Caco-2 (cell line): ENCODE results near the gene TAF12. TPM values are rescaled to one million over a fixed set of nuclear protein-coding genes. Genes with fewer than 3 reads are reported as not detected.
"Not testable (repeated sequence)": the region's sequence is repeated elsewhere in the genome, so short reads cannot be mapped to it uniquely, and the experiment has no call there.

ENCODE experiments used
- BruUV-seq: library from RNA; stranded (reverse); fragments of 400-500 nt; replicated peaks from 2 replicates; lab custom pipeline; 2021; lab: Mats Ljungman, UMichigan
- CTCF ChIA-PET: fragments of 300-600 bp; sonication (Branson Sonifier 250); formaldehyde crosslinking; loops from one replicate; lab custom pipeline; 2022; ENCODE audit warnings: antibody characterized with exemption; lab: Charles Lee
- POLR2A ChIA-PET: fragments of 300-600 bp; sonication (Branson Sonifier 250); formaldehyde crosslinking; loops from one replicate; lab custom pipeline; 2022; ENCODE audit warnings: antibody characterized with exemption; lab: Charles Lee
- DNase-seq, 2 experiments: peaks; one replicate each; pipeline versions ENCODE4 v3.0.0 to v3.0.0-alpha.2; 2020 to 2022
- H3K27me3 ChIP-seq: replicated peaks from 2 replicates; pipeline ENCODE4 v1.6.0; 2011; ENCODE audit warnings: low read length; ENCODE audit not compliant: control insufficient read depth, insufficient read depth
- H3K36me3 ChIP-seq: 2 replicates; pipeline ENCODE4 v1.5.1; 2011; ENCODE audit warnings: low read length; ENCODE audit not compliant: control insufficient read depth, insufficient read depth
- H3K4me1 ChIP-seq: fragments of 250-450 bp; sonication (Bioruptor Pico); 2 replicates; pipeline ENCODE4 v1.5.1; 2020; ENCODE audit warnings: mild to moderate bottlenecking
- H3K4me3 ChIP-seq: 2 replicates; pipeline ENCODE4 v1.5.1; 2011; ENCODE audit warnings: low read depth, mild to moderate bottlenecking, control low read depth, low read length
- H3K9me3 ChIP-seq: fragments of 250-450 bp; sonication (Bioruptor Pico); 2 replicates; pipeline ENCODE4 v1.5.1; 2020; ENCODE audit warnings: mild to moderate bottlenecking, moderate library complexity
- H3K27ac Mint-ChIP-seq: one replicate; pipeline ENCODE4 v1.8.0; 2022; ENCODE audit warnings: mixed read lengths; ENCODE audit not compliant: unreplicated experiment
- H3K27me3 Mint-ChIP-seq: one replicate; pipeline ENCODE4 v1.8.0; 2022; ENCODE audit warnings: mixed read lengths; ENCODE audit not compliant: insufficient read depth, unreplicated experiment
- H3K36me3 Mint-ChIP-seq: one replicate; pipeline ENCODE4 v1.8.0; 2022; ENCODE audit warnings: mild to moderate bottlenecking, mixed read lengths; ENCODE audit not compliant: insufficient read depth, unreplicated experiment
- H3K4me1 Mint-ChIP-seq: one replicate; pipeline ENCODE4 v1.8.0; 2022; ENCODE audit warnings: low read depth, mixed read lengths; ENCODE audit not compliant: unreplicated experiment
- H3K4me3 Mint-ChIP-seq: one replicate; pipeline ENCODE4 v1.8.0; 2022; ENCODE audit warnings: mild to moderate bottlenecking, moderate library complexity, mixed read lengths; ENCODE audit not compliant: unreplicated experiment
- H3K9me3 Mint-ChIP-seq: one replicate; pipeline ENCODE4 v1.8.0; 2022; ENCODE audit warnings: mixed read lengths; ENCODE audit not compliant: unreplicated experiment
- intact Hi-C: fragments of 100-400 bp; cut with micrococcal nuclease; formaldehyde crosslinking; loops from one replicate; pipeline ENCODE4 v1.10.0; 2022; ENCODE audit not compliant: unreplicated experiment
- total RNA-seq: library from RNA; stranded (reverse); gene quantifications from 2 replicates; pipeline ENCODE4 v1.2.3, GENCODE V29; 2022
- TF ChIP-seq, protein P1 (sequence below), 2 experiments: fragments of 200-600 bp in 1 of 2; IDR thresholded peaks; 1 replicate in 1 of 2; 2 replicates in 1 of 2; pipeline versions ENCODE4 v1.5.1 to v1.8.0; 2011 to 2022; ENCODE audit warnings: antibody characterized with exemption in 1 of 2, control low read depth in 1 of 2, inconsistent platforms in 1 of 2, low read depth in 1 of 2, low read length in 1 of 2, mild to moderate bottlenecking in 1 of 2, moderate library complexity in 1 of 2; ENCODE audit not compliant: insufficient read depth in 1 of 2, severe bottlenecking in 1 of 2, unreplicated experiment in 1 of 2

TAF12 gene
- total RNA-seq, 1 experiment from 2014 or later = 11.3 TPM

DNA sequence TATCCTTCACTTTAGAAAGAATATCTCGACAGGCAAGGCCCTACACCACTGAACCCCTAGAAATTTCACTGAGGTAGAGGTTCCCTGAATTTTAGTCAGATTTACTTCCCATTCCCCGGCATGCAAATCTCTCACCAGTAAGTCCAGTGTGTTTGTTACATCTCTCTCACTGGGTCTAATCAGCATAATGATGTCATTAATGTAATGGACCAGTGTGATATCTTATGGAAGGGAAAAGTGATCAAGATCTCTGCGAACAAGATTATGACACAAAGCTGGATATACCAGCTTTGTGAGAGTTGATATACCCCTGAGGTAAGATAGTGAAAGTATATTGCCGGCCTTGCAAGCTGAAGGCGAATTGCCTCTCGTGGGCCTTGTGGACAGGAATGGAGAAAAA is 13.5 kb upstream of the TAF12 start:
- CTCF ChIA-PET = no interaction called here
- Mint-ChIP-seq H3K27me3 (no peaks in the 10 kb centered on the region), H3K4me1 (no peaks in the 10 kb centered on the region), H3K9me3 (no peaks in the 10 kb centered on the region), H3K36me3 (no peaks in the 10 kb centered on the region), H3K4me3 (no peak overlapping the region), H3K27ac (no peak overlapping the region)
- no peaks in the 10 kb centered on the region for H3K9me3 ChIP-seq
- TF ChIP-seq, protein P1, sequence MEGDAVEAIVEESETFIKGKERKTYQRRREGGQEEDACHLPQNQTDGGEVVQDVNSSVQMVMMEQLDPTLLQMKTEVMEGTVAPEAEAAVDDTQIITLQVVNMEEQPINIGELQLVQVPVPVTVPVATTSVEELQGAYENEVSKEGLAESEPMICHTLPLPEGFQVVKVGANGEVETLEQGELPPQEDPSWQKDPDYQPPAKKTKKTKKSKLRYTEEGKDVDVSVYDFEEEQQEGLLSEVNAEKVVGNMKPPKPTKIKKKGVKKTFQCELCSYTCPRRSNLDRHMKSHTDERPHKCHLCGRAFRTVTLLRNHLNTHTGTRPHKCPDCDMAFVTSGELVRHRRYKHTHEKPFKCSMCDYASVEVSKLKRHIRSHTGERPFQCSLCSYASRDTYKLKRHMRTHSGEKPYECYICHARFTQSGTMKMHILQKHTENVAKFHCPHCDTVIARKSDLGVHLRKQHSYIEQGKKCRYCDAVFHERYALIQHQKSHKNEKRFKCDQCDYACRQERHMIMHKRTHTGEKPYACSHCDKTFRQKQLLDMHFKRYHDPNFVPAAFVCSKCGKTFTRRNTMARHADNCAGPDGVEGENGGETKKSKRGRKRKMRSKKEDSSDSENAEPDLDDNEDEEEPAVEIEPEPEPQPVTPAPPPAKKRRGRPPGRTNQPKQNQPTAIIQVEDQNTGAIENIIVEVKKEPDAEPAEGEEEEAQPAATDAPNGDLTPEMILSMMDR (IDR thresholded peaks at IDR 0.05; ENCODE audit: insufficient read depth in 1 of 2, low read depth in 1 of 2, low read length in 1 of 2, severe bottlenecking in 1 of 2, unreplicated experiment in 1 of 2) = no peak
- BruUV-seq = no TSS peak
- no peak overlapping the region for H3K4me3 ChIP-seq
- H3K36me3 ChIP-seq = no peaks in the 10 kb centered on the region
- no peak for DNase-seq
- H3K4me1 ChIP-seq = no peaks in the 10 kb centered on the region
- intact Hi-C loops = no loop called here
- POLR2A ChIA-PET = interaction anchor here (0.5 to 0.6 kb wide), 2 partner anchors 13 to 191 kb away, joined by 4 to 6 read pairs; partner anchors contain the start of gene TAF12
- no peaks in the 10 kb centered on the region for H3K27me3 ChIP-seq

- H3K9me3 Mint-ChIP-seq, DNase-seq, H3K36me3 ChIP-seq, H3K4me3 Mint-ChIP-seq, H3K36me3 Mint-ChIP-seq, H3K27me3 Mint-ChIP-seq, H3K4me3 ChIP-seq, H3K9me3 ChIP-seq, H3K27ac Mint-ChIP-seq, H3K4me1 Mint-ChIP-seq, H3K4me1 ChIP-seq, H3K27me3 ChIP-seq, intact Hi-C loops, BruUV-seq: not testable (repeated sequence)
- CTCF ChIA-PET = interaction anchor here (0.6 kb wide), 1 partner anchor 81 kb away, joined by 3 read pairs; no protein-coding TSS in a partner anchor
- POLR2A ChIA-PET = interaction anchor here (0.5 to 1.0 kb wide), 2 partner anchors 13 kb away, joined by 6 to 9 read pairs; partner anchors contain the start of genes GMEB1 and TAF12
These were observed 12.8 kb upstream of the TAF12 start for GRCh38 chr1:28655448-28656311.

- BruUV-seq, CTCF ChIA-PET, H3K4me3 Mint-ChIP-seq, H3K9me3 ChIP-seq, H3K36me3 Mint-ChIP-seq, H3K27ac Mint-ChIP-seq, POLR2A ChIA-PET, H3K4me1 ChIP-seq, H3K36me3 ChIP-seq, H3K4me3 ChIP-seq, H3K9me3 Mint-ChIP-seq, H3K27me3 Mint-ChIP-seq, H3K27me3 ChIP-seq, H3K4me1 Mint-ChIP-seq, intact Hi-C loops: not testable (repeated sequence)
- TF ChIP-seq, protein P1 (IDR thresholded peaks at IDR 0.05; ENCODE audit: insufficient read depth in 1 of 2, low read depth in 1 of 2, low read length in 1 of 2, severe bottlenecking in 1 of 2, unreplicated experiment in 1 of 2) = peak; percentile 21 to 36
- DNase-seq = peak; percentile 34 to 44
These were observed 11.0 kb upstream of the TAF12 start for GRCh38 chr1:28653870-28654269.

GRCh38 chr1:28653063-28653462 is 10.2 kb upstream of the TAF12 start:
- POLR2A ChIA-PET, H3K27me3 ChIP-seq, H3K27ac Mint-ChIP-seq, DNase-seq, H3K4me1 ChIP-seq, H3K9me3 Mint-ChIP-seq, H3K36me3 Mint-ChIP-seq, H3K4me1 Mint-ChIP-seq, H3K36me3 ChIP-seq, intact Hi-C loops, BruUV-seq, H3K27me3 Mint-ChIP-seq, CTCF ChIA-PET, H3K4me3 Mint-ChIP-seq, H3K9me3 ChIP-seq, H3K4me3 ChIP-seq: not testable (repeated sequence)
